GM21619 (cell line): ENCODE results near the gene TMEM132A.

Experiments used
- ATAC-seq: cut with Tn5 transposase; IDR thresholded peaks from one replicate; pipeline ENCODE4 v1.9.1; 2021; ENCODE audit not compliant: unreplicated experiment

TMEM132A gene

DNA sequence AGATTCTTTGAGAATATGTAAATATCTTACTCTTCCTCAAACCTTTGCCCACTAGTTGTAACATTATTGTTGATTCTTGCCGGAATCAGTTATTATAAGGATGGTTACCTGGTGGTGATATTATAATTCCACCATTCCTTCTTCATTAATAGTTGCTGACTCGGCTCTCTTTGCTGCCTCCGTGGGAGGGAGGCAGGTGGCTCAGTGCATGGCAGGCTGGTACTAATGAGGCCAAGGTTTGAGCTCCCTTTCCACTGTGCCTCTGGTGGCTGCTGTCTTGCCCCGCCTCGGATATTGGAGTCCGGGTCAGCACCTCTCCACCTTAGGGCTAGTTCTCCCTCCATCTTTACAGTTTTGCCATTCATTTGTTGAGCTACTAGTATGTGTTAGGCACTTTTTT, 59.9 kb downstream of the TMEM132A start:
- ATAC-seq: no peak

DNA sequence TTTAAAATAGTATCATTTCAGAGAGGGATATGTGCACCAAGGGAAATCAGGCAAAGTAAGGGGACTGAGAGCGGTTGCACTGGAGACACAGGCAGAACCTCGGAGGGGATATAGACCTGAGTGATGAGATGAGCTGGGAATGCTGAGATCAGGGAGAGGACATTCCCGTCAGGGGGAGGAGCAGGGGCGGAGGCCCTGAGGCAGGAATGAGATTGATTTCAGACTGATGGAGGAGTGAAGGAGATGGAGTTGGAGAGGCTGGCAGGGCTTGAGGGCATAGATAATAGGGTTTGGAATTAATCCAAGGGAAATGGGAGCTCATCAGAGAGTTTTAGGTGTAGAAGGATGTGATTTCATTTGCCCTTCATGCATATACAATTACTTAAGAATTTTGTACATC, 60.4 kb downstream of the TMEM132A start:
- no peak for ATAC-seq

DNA sequence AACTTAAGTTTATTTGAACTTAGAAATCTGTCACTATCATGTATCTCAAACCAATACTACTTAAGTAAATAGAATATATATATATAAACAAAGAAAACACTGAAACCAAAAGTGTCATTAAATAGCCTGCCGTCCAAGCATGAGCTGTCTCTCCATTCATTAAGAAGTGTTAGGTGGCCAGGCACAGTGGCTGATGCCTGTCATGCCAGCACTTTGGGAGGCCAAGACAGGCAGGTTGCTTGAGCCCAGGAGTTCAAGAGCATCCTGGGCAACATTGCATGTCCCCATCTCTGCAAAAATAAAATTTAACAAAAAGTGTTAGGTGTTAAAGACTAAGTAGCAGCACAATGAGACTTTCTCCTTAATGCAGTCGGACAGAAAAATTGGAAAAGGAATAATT, 61.2 kb downstream of the TMEM132A start:
- no peak for ATAC-seq

DNA sequence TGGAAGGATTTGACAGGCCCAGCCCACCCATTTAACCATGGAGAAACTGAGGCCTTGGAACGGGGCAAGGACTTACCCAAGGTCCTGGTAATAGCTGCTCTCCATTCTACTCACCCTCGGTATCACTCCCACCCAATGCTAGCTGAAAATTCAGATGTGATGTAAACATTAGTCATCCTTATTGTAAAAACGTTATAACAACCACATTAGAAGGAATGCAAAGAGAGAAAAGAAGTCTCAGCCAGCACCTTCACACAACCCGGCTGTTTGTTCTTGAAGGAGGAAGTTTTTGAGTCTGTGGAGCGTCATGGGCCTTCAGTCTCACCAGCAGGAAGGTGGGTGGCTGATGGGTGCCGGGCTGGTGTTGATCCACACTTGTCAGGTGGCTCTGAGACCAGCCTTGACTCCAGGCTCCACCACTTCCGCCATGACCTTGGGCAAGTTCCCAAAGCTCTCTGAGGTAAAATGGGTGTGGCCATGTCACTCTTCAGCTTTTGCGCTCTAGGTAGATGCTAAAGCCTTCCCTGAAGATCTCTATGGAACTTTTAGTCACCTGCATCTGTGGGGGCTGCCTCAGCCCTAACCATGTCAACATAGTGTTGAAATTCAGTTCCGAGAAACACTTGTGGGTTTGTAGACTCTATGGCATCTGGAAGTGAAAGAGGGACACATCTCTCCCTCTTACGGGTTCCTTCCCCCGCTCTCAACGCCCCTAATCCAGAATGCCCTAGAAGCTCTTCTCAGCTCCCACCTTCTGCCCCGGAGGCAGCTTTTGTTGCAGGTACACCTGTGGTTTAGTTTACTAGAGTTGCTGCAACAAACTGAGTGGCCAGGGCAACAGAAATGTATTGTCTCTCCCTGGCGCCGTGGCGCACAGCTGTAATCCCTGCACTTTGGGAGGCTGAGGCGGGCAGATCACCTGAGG, 62.0 kb downstream of the TMEM132A start:
- ATAC-seq: no peak
